WTC11 (cell line): ENCODE measurements around the gene B4GALT6. TPM values are rescaled to one million over a fixed set of nuclear protein-coding genes. Genes with fewer than 3 reads are reported as not detected.

ENCODE experiments used
- ATAC-seq: fragments of 200-7000 bp; cut with Tn5 transposase; 2 replicates; pipeline ENCODE4 v1.10.0; 2021; ENCODE audit warnings: mild to moderate bottlenecking, moderate library complexity
- CTCF ChIA-PET: fragments of 300-600 bp; sonication (Branson Sonifier 250); formaldehyde crosslinking; loops from one replicate; lab custom pipeline; 2021; ENCODE audit warnings: antibody characterized with exemption; lab: Charles Lee
- POLR2A ChIA-PET: fragments of 350-600 bp; sonication (Branson Sonifier 250); formaldehyde crosslinking; loops from one replicate; lab custom pipeline; 2021; ENCODE audit warnings: antibody characterized with exemption; lab: Charles Lee
- DNase-seq: peaks from one replicate; pipeline ENCODE4 v3.0.0; 2021; ENCODE audit warnings: low spot score
- H3K27ac Mint-ChIP-seq: 2 replicates; pipeline ENCODE4 v1.8.0; 2021; ENCODE audit warnings: mixed read lengths
- H3K27me3 Mint-ChIP-seq: 2 replicates; pipeline ENCODE4 v1.8.0; 2021; ENCODE audit warnings: low read depth, mild to moderate bottlenecking, moderate library complexity, mixed read lengths
- H3K36me3 Mint-ChIP-seq: 2 replicates; pipeline ENCODE4 v1.8.0; 2021; ENCODE audit warnings: mixed read lengths
- H3K4me1 Mint-ChIP-seq: 2 replicates; pipeline ENCODE4 v1.8.0; 2022; ENCODE audit warnings: mixed read lengths
- H3K4me3 Mint-ChIP-seq: 2 replicates; pipeline ENCODE4 v1.8.0; 2021; ENCODE audit warnings: mild to moderate bottlenecking, moderate library complexity, mixed read lengths
- H3K9me3 Mint-ChIP-seq: 2 replicates; pipeline ENCODE4 v1.8.0; 2021; ENCODE audit warnings: mixed read lengths
- ATF3 ChIP-seq: sonication (generic); formaldehyde crosslinking; conservative IDR thresholded peaks from 2 replicates; pipeline ENCODE4 v1.8.1; 2022; ENCODE audit warnings: mild to moderate bottlenecking, missing genetic modification reagents
- E2F1 ChIP-seq: sonication (generic); formaldehyde crosslinking; IDR thresholded peaks from 2 replicates; pipeline ENCODE4 v1.8.0; 2022; ENCODE audit warnings: mild to moderate bottlenecking, missing genetic modification reagents
- ELF4 ChIP-seq: sonication (generic); formaldehyde crosslinking; IDR thresholded peaks from 2 replicates; pipeline ENCODE4 v1.8.1; 2022; ENCODE audit warnings: low read depth, mild to moderate bottlenecking, moderate library complexity, missing genetic modification reagents
- EMX1 ChIP-seq: fragments of 250-450 bp; sonication (Bioruptor Pico); IDR thresholded peaks from 2 replicates; pipeline ENCODE4 v1.8.0; 2021; ENCODE audit warnings: mild to moderate bottlenecking
- ETV6 ChIP-seq: sonication (generic); formaldehyde crosslinking; IDR thresholded peaks from 2 replicates; pipeline ENCODE4 v1.8.1; 2022; ENCODE audit warnings: mild to moderate bottlenecking, missing genetic modification reagents
- IRF1 ChIP-seq: sonication (generic); formaldehyde crosslinking; IDR thresholded peaks from 2 replicates; pipeline ENCODE4 v1.8.0; 2023; ENCODE audit warnings: missing genetic modification reagents
- KAT7 ChIP-seq: sonication (generic); formaldehyde crosslinking; IDR thresholded peaks from 2 replicates; pipeline ENCODE4 v1.8.1; 2023; ENCODE audit warnings: missing genetic modification reagents, mild to moderate bottlenecking, borderline replicate concordance
- MYBL2 ChIP-seq: sonication (generic); formaldehyde crosslinking; IDR thresholded peaks from 2 replicates; pipeline ENCODE4 v1.8.1; 2023; ENCODE audit warnings: mild to moderate bottlenecking, moderate library complexity, missing genetic modification reagents
- NR2C2 ChIP-seq: sonication (generic); formaldehyde crosslinking; IDR thresholded peaks from 2 replicates; pipeline ENCODE4 v1.8.0; 2022; ENCODE audit warnings: mild to moderate bottlenecking, missing genetic modification reagents
- SMAD3 ChIP-seq: sonication (generic); formaldehyde crosslinking; IDR thresholded peaks from 2 replicates; pipeline ENCODE4 v1.8.0; 2022; ENCODE audit warnings: missing genetic modification reagents, mild to moderate bottlenecking, borderline replicate concordance
- SP1 ChIP-seq: sonication (generic); formaldehyde crosslinking; conservative IDR thresholded peaks from 2 replicates; pipeline ENCODE4 v1.8.1; 2022; ENCODE audit warnings: missing genetic modification reagents
- STAT6 ChIP-seq: sonication (generic); formaldehyde crosslinking; conservative IDR thresholded peaks from 2 replicates; pipeline ENCODE4 v1.8.1; 2023; ENCODE audit warnings: mild to moderate bottlenecking, low read depth, missing genetic modification reagents, moderate library complexity
- ZMAT4 ChIP-seq: fragments of 250-450 bp; sonication (Bioruptor Pico); IDR thresholded peaks from 2 replicates; pipeline ENCODE4 v1.9.0; 2021; ENCODE audit warnings: mild to moderate bottlenecking
- ZNF416 ChIP-seq: fragments of 250-450 bp; sonication (Bioruptor Pico); IDR thresholded peaks from 2 replicates; pipeline ENCODE4 v1.9.0; 2021; ENCODE audit warnings: mild to moderate bottlenecking, inconsistent platforms
- ZNF532 ChIP-seq: fragments of 250-450 bp; sonication (Bioruptor Pico); IDR thresholded peaks from 2 replicates; pipeline ENCODE4 v1.9.0; 2021; ENCODE audit warnings: mild to moderate bottlenecking, borderline replicate concordance
- total RNA-seq: library from RNA; stranded (reverse); gene quantifications from 3 replicates; pipeline ENCODE4 v1.2.3, GENCODE V29; 2021

Gene B4GALT6
- total RNA-seq, 1 experiment from 2014 or later: 50.6 TPM

GRCh38 chr18:31583185-31583854 lies 101.1 kb downstream of the B4GALT6 start:
- CTCF ChIA-PET: no interaction called here
- POLR2A ChIA-PET: no interaction called here
- Mint-ChIP-seq H3K4me1 (peaks cover 6% of the 10 kb centered on the region), H3K27ac (no peak overlapping the region), H3K27me3 (no peaks in the 10 kb centered on the region)
- no peak for ATAC-seq
- TF ChIP-seq KAT7 (CRISPR knock-in tag): no peak
- no peak for TF ChIP-seq STAT6 (CRISPR knock-in tag)
- TF ChIP-seq ZNF416 (CRISPR knock-in tag): no peak
- TF ChIP-seq SMAD3 (CRISPR knock-in tag): no peak
- TF ChIP-seq ELF4 (CRISPR knock-in tag): no peak
- no peak for TF ChIP-seq MYBL2 (CRISPR knock-in tag)
- TF ChIP-seq ATF3 (CRISPR knock-in tag): no peak
- no peak for TF ChIP-seq EMX1
- no peak for TF ChIP-seq ZMAT4 (CRISPR knock-in tag)
- TF ChIP-seq IRF1 (CRISPR knock-in tag): no peak
- no peak for TF ChIP-seq NR2C2 (CRISPR knock-in tag)
- no peak for TF ChIP-seq ZNF532 (CRISPR knock-in tag)
- no peak for TF ChIP-seq ETV6 (CRISPR knock-in tag)
- no peak for TF ChIP-seq SP1 (CRISPR knock-in tag)
- TF ChIP-seq E2F1 (CRISPR knock-in tag): no peak
- TF ChIP-seq, all 79 proteins: peak for 0
- Mint-ChIP-seq H3K4me3 (no peak overlapping the region), H3K36me3 (no peaks in the 10 kb centered on the region), H3K9me3 (no peaks in the 10 kb centered on the region)
- no peak for DNase-seq
